ENCODE data around the gene FAM118A. TPM values are rescaled to one million over a fixed set of nuclear protein-coding genes. Genes with fewer than 3 reads are reported as not detected.

Gene FAM118A
- total and polyA plus RNA-seq, 2 experiments from 2014 or later = 11.9 to 20.3 TPM

DNA sequence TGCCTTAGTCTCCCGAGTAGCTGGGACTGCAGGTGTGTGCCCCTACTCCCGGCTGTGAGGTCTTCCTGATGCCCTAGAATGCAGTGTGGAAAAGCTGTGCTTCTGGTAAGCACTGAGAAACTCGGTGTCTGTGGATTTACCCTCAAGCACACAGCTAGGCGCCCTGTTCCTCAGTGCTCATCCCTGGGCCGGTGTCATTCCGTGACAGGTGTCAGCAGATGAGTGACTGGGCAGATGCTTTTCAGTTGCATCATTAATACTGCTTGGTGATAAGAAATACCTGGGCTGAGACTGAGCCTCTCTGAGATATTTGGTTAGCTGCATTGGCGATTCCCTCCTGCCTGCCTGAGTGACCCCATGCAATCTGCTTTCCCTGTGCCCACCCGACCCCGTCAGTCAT is 21.8 kb downstream of the FAM118A start:
- H3K4me1 ChIP-seq (ENCODE audit: insufficient read depth) = no peaks in the 10 kb centered on the region
- Mint-ChIP-seq H3K4me1 (no peaks in the 10 kb centered on the region), H3K4me3 (no peak overlapping the region), H3K27me3 (ENCODE audit: insufficient read depth, low read depth, poor library complexity) (peaks cover 5% of the 10 kb centered on the region), H3K9me3 (no peaks in the 10 kb centered on the region), H3K36me3 (ENCODE audit: low read depth) (peaks cover 28% of the 10 kb centered on the region), H3K27ac (no peak overlapping the region)
- H3K36me3 ChIP-seq (ENCODE audit: insufficient read depth) = peaks cover 9% of the 10 kb centered on the region
- no peak overlapping the region for H3K4me3 ChIP-seq
- no peak overlapping the region for H2AFZ ChIP-seq
- ATAC-seq (no peak), DNase-seq (ENCODE audit: low spot score) (no peak)
- peaks cover 3% of the 10 kb centered on the region; the same call in 1 of the 2 replicates for H4K20me1 ChIP-seq (replicated peaks; ENCODE audit: insufficient read depth)
- no peak for TF ChIP-seq POLR2AphosphoS5 (IDR thresholded peaks at IDR 0.05; ENCODE audit: low read depth)
- TF ChIP-seq, protein P1, sequence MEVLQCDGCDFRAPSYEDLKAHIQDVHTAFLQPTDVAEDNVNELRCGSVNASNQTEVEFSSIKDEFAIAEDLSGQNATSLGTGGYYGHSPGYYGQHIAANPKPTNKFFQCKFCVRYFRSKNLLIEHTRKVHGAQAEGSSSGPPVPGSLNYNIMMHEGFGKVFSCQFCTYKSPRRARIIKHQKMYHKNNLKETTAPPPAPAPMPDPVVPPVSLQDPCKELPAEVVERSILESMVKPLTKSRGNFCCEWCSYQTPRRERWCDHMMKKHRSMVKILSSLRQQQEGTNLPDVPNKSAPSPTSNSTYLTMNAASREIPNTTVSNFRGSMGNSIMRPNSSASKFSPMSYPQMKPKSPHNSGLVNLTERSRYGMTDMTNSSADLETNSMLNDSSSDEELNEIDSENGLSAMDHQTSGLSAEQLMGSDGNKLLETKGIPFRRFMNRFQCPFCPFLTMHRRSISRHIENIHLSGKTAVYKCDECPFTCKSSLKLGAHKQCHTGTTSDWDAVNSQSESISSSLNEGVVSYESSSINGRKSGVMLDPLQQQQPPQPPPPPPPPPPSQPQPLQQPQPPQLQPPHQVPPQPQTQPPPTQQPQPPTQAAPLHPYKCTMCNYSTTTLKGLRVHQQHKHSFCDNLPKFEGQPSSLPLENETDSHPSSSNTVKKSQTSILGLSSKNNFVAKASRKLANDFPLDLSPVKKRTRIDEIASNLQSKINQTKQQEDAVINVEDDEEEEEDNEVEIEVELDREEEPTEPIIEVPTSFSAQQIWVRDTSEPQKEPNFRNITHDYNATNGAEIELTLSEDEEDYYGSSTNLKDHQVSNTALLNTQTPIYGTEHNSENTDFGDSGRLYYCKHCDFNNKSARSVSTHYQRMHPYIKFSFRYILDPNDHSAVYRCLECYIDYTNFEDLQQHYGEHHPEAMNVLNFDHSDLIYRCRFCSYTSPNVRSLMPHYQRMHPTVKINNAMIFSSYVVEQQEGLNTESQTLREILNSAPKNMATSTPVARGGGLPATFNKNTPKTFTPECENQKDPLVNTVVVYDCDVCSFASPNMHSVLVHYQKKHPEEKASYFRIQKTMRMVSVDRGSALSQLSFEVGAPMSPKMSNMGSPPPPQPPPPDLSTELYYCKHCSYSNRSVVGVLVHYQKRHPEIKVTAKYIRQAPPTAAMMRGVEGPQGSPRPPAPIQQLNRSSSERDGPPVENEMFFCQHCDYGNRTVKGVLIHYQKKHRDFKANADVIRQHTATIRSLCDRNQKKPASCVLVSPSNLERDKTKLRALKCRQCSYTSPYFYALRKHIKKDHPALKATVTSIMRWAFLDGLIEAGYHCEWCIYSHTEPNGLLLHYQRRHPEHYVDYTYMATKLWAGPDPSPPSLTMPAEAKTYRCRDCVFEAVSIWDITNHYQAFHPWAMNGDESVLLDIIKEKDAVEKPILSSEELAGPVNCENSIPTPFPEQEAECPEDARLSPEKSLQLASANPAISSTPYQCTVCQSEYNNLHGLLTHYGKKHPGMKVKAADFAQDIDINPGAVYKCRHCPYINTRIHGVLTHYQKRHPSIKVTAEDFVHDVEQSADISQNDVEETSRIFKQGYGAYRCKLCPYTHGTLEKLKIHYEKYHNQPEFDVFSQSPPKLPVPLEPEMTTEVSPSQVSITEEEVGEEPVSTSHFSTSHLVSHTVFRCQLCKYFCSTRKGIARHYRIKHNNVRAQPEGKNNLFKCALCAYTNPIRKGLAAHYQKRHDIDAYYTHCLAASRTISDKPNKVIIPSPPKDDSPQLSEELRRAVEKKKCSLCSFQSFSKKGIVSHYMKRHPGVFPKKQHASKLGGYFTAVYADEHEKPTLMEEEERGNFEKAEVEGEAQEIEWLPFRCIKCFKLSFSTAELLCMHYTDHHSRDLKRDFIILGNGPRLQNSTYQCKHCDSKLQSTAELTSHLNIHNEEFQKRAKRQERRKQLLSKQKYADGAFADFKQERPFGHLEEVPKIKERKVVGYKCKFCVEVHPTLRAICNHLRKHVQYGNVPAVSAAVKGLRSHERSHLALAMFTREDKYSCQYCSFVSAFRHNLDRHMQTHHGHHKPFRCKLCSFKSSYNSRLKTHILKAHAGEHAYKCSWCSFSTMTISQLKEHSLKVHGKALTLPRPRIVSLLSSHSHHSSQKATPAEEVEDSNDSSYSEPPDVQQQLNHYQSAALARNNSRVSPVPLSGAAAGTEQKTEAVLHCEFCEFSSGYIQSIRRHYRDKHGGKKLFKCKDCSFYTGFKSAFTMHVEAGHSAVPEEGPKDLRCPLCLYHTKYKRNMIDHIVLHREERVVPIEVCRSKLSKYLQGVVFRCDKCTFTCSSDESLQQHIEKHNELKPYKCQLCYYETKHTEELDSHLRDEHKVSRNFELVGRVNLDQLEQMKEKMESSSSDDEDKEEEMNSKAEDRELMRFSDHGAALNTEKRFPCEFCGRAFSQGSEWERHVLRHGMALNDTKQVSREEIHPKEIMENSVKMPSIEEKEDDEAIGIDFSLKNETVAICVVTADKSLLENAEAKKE (CRISPR knock-in tag; IDR thresholded peaks at IDR 0.05) = no peak
- no peaks in the 10 kb centered on the region for H3K79me2 ChIP-seq (replicated peaks; ENCODE audit: insufficient read depth)
- no peak overlapping the region for H3K4me2 ChIP-seq
- no peaks in the 10 kb centered on the region for H3F3A ChIP-seq (replicated peaks; ENCODE audit: low read depth)
- H3K9me2 ChIP-seq (ENCODE audit: insufficient read depth) = no peaks in the 10 kb centered on the region
- H3K27ac ChIP-seq (ENCODE audit: low read depth) = no peak overlapping the region
- H3K27me3 ChIP-seq (ENCODE audit: insufficient read depth) = no peaks in the 10 kb centered on the region

- no peak for DNase-seq (ENCODE audit: low spot score)
- H3K27ac Mint-ChIP-seq = no peak overlapping the region
- TF ChIP-seq CREB1 (CRISPR knock-in tag; IDR thresholded peaks at IDR 0.05; ENCODE audit: low read depth) = no peak
- TF ChIP-seq, protein P2, sequence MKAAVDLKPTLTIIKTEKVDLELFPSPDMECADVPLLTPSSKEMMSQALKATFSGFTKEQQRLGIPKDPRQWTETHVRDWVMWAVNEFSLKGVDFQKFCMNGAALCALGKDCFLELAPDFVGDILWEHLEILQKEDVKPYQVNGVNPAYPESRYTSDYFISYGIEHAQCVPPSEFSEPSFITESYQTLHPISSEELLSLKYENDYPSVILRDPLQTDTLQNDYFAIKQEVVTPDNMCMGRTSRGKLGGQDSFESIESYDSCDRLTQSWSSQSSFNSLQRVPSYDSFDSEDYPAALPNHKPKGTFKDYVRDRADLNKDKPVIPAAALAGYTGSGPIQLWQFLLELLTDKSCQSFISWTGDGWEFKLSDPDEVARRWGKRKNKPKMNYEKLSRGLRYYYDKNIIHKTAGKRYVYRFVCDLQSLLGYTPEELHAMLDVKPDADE (IDR thresholded peaks at IDR 0.05) = no peak
- TF ChIP-seq NANOG (IDR thresholded peaks at IDR 0.05; ENCODE audit: borderline replicate concordance) = no peak
- no peak for TF ChIP-seq ZNF331 (CRISPR knock-in tag; IDR thresholded peaks at IDR 0.05; ENCODE audit: low read depth)
- TF ChIP-seq EZH2 (IDR thresholded peaks at IDR 0.05; ENCODE audit: low read depth, unreplicated experiment) = no peak
- no peak for TF ChIP-seq POLR2AphosphoS5 (IDR thresholded peaks at IDR 0.05; ENCODE audit: low read depth)
- TF ChIP-seq, protein P3, sequence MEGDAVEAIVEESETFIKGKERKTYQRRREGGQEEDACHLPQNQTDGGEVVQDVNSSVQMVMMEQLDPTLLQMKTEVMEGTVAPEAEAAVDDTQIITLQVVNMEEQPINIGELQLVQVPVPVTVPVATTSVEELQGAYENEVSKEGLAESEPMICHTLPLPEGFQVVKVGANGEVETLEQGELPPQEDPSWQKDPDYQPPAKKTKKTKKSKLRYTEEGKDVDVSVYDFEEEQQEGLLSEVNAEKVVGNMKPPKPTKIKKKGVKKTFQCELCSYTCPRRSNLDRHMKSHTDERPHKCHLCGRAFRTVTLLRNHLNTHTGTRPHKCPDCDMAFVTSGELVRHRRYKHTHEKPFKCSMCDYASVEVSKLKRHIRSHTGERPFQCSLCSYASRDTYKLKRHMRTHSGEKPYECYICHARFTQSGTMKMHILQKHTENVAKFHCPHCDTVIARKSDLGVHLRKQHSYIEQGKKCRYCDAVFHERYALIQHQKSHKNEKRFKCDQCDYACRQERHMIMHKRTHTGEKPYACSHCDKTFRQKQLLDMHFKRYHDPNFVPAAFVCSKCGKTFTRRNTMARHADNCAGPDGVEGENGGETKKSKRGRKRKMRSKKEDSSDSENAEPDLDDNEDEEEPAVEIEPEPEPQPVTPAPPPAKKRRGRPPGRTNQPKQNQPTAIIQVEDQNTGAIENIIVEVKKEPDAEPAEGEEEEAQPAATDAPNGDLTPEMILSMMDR (conservative IDR thresholded peaks at IDR 0.05; ENCODE audit: low read depth in 2 of 2) = no peak
- TF ChIP-seq, protein P4, sequence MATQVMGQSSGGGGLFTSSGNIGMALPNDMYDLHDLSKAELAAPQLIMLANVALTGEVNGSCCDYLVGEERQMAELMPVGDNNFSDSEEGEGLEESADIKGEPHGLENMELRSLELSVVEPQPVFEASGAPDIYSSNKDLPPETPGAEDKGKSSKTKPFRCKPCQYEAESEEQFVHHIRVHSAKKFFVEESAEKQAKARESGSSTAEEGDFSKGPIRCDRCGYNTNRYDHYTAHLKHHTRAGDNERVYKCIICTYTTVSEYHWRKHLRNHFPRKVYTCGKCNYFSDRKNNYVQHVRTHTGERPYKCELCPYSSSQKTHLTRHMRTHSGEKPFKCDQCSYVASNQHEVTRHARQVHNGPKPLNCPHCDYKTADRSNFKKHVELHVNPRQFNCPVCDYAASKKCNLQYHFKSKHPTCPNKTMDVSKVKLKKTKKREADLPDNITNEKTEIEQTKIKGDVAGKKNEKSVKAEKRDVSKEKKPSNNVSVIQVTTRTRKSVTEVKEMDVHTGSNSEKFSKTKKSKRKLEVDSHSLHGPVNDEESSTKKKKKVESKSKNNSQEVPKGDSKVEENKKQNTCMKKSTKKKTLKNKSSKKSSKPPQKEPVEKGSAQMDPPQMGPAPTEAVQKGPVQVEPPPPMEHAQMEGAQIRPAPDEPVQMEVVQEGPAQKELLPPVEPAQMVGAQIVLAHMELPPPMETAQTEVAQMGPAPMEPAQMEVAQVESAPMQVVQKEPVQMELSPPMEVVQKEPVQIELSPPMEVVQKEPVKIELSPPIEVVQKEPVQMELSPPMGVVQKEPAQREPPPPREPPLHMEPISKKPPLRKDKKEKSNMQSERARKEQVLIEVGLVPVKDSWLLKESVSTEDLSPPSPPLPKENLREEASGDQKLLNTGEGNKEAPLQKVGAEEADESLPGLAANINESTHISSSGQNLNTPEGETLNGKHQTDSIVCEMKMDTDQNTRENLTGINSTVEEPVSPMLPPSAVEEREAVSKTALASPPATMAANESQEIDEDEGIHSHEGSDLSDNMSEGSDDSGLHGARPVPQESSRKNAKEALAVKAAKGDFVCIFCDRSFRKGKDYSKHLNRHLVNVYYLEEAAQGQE (IDR thresholded peaks at IDR 0.05; ENCODE audit: unreplicated experiment) = no peak
- no peak for TF ChIP-seq ZNF114 (CRISPR knock-in tag; IDR thresholded peaks at IDR 0.05)
These were observed 22.3 kb downstream of the FAM118A start for GRCh38 chr22:45332001-45332400.

More at GRCh38 chr22:45332001-45332400, 22.3 kb downstream of the FAM118A start:
- no peak overlapping the region for H3K4me3 Mint-ChIP-seq
- no peak overlapping the region for H2AFZ ChIP-seq
- H3K4me3 ChIP-seq = no peak overlapping the region
- no peaks in the 10 kb centered on the region for H3F3A ChIP-seq (replicated peaks; ENCODE audit: low read depth)
- H3K27me3 Mint-ChIP-seq (ENCODE audit: insufficient read depth, low read depth, poor library complexity) = peaks cover 5% of the 10 kb centered on the region
- H3K27ac ChIP-seq (ENCODE audit: low read depth) = no peak overlapping the region
- no peak overlapping the region for H3K4me2 ChIP-seq
- no peaks in the 10 kb centered on the region for H3K27me3 ChIP-seq (ENCODE audit: insufficient read depth)
- H3K4me1 ChIP-seq (ENCODE audit: insufficient read depth) = no peaks in the 10 kb centered on the region
- no peaks in the 10 kb centered on the region for H3K4me1 Mint-ChIP-seq
- H3K36me3 Mint-ChIP-seq (ENCODE audit: low read depth) = peaks cover 29% of the 10 kb centered on the region
- H3K9me2 ChIP-seq (ENCODE audit: insufficient read depth) = no peaks in the 10 kb centered on the region
- peaks cover 9% of the 10 kb centered on the region for H3K36me3 ChIP-seq (ENCODE audit: insufficient read depth)
- ATAC-seq = no peak
- peaks cover 3% of the 10 kb centered on the region; the same call in 1 of the 2 replicates for H4K20me1 ChIP-seq (replicated peaks; ENCODE audit: insufficient read depth)
- H3K79me2 ChIP-seq (replicated peaks; ENCODE audit: insufficient read depth) = no peaks in the 10 kb centered on the region
- H3K9me3 Mint-ChIP-seq = no peaks in the 10 kb centered on the region
